Heart right ventricle (tissue), 16 donors: Measurements from ENCODE around the gene TCF7L2. TPM values are rescaled to one million over a fixed set of nuclear protein-coding genes. Genes with fewer than 3 reads are reported as not detected.

Source experiments
- ATAC-seq, 8 donors: fragments of 200-7000 bp; cut with Tn5 transposase; one replicate each; pipeline ENCODE4 v1.9.1; 2020; ENCODE audit warnings: mild to moderate bottlenecking in 8 of 8, moderate library complexity in 8 of 8, moderate number of reproducible peaks in 1 of 8
- DNase-seq, 2 donors: peaks; one replicate each; pipeline ENCODE4 v3.0.0-alpha.2; 2020
- H3K27ac ChIP-seq, 10 donors: fragments of 200-600 bp; sonication (generic) in 2 of 10; one replicate each; pipeline versions ENCODE4 v1.5.0 to v1.8.0; 2020 to 2022; ENCODE audit warnings: mild to moderate bottlenecking in 3 of 10
- H3K27me3 ChIP-seq, 7 donors: fragments of 200-600 bp; one replicate each; pipeline ENCODE4 v1.8.0; 2021 to 2022; ENCODE audit warnings: mild to moderate bottlenecking in 2 of 7
- H3K36me3 ChIP-seq, 9 donors: fragments of 200-600 bp; sonication (generic) in 1 of 9; one replicate each; pipeline versions ENCODE4 v1.5.0 to v1.8.0; 2020 to 2022; ENCODE audit warnings: mild to moderate bottlenecking in 2 of 9
- H3K4me1 ChIP-seq, 9 donors: fragments of 200-600 bp; sonication (generic) in 1 of 9; one replicate each; pipeline versions ENCODE4 v1.5.0 to v1.8.0; 2020 to 2022; ENCODE audit warnings: mild to moderate bottlenecking in 4 of 9
- H3K4me3 ChIP-seq, 10 donors: fragments of 200-600 bp; sonication (generic) in 2 of 10; one replicate each; pipeline versions ENCODE4 v1.5.0 to v1.8.0; 2020 to 2022; ENCODE audit warnings: mild to moderate bottlenecking in 7 of 10, moderate library complexity in 2 of 10
- H3K9me3 ChIP-seq, 11 donors: fragments of 200-600 bp in 10 of 11; sonication (generic) in 2 of 11; one replicate each; pipeline versions ENCODE4 v1.5.0 to v1.8.0; 2013 to 2022; ENCODE audit warnings: mild to moderate bottlenecking in 2 of 11, control low read depth in 1 of 11, moderate library complexity in 1 of 11
- CTCF ChIP-seq, 9 donors: fragments of 200-600 bp; sonication (generic) in 2 of 9; IDR thresholded peaks; one replicate each; pipeline versions ENCODE4 v1.5.0 to v1.8.0; 2021 to 2022; ENCODE audit warnings: antibody characterized with exemption in 9 of 9, mild to moderate bottlenecking in 5 of 9, moderate library complexity in 1 of 9
- WGBS, 2 donors: extraction: QIAGEN DNeasy Blood & Tissue Kit; methylation state at CpG; one replicate each; pipeline ENCODE4 v1.1.7; 2013; ENCODE audit warnings: inconsistent platforms in 1 of 2; 5-methylcytosine and 5-hydroxymethylcytosine counted together
- intact Hi-C, 10 donors: fragments of 100-400 bp; cut with DNase I; formaldehyde crosslinking; loops; one replicate each; pipeline versions ENCODE4 v1.11.1 to v1.14.2; 2022
- polyA plus RNA-seq, 2 donors: library from polyadenylated mRNA; stranded (reverse); fragments of 200-250 nt; gene quantifications; one replicate each; pipeline ENCODE4 v1.2.3, GENCODE V29; 2013
- total RNA-seq, 10 donors: library from RNA; stranded (reverse); fragmentation: NEBNext Ultra II Directional in 3 of 10; extraction: Animal tissue kit (Norgen Biotek cat#: 25700) in 3 of 10; gene quantifications; one replicate each; pipeline versions ENCODE4 v1.2.1 to v1.2.4, GENCODE V29; 2021 to 2023
- donor health status: Arrhythmogenic right ventricular cardiomyopathy.
- donor health status: ischemic (EF 13 %, LVEDD 7.1; RV severe dilation, severe dysfunction).
- donor health status: healthy with polysubstance abuse.
- donor health status: DM: no; HTN: yes; CAD: no.
- donor health status: DM: no; HTN: no; CAD: no.
- donor health status: ischemic (EF 25% LVEDD 6.9; RV normal size, moderate dysfunction).
- donor health status: ischemic (EF 25% LVEDD 5.7; RV mildly dilated, moderate dysfunction).
- donor health status: healthy.
- donor health status: DM: yes; HTN: yes; CAD: no.
- donor health status: Ischemic cardiomyopathy.
- donor health status: ischemic (EF 35%, LVEDD 5.7; RV mildly dilated, moderate dysfunction).
- donor health status: nonischemic (EF 11% LVEDD 7.7; RV severe dilation, severe dysfunction).
- donor health status: DM: yes; HTN: yes; CAD: no.
- donor health status: PGD.
- donor health status: ischemic (EF 29% LVEDD 5.4; RV normal size, mild dysfunction).
- donor health status: nonischemic (EF 23%, LVEDD 6.1; RV moderate dilation, normal function).

TCF7L2 gene
- total and polyA plus RNA-seq, 12 donors, result 3.6 to 15.8 (median 11.8) TPM

GRCh38 chr10:113019096-113019495 lies 69.0 kb downstream of the TCF7L2 start:
- WGBS, 2 donors, result 72% methylated on average over 8 of the region's 8 CpGs
- intact Hi-C loops, result loop anchor here in 1 of 10 donors (2.0 kb wide), 1 partner anchor 32 kb away; no protein-coding TSS in a partner anchor

GRCh38 chr10:113019692-113020474 lies 69.8 kb downstream of the TCF7L2 start:
- DNase-seq (no peak), ATAC-seq (no peak)
- H3K27me3 ChIP-seq, result no peaks in the 10 kb centered on the region
- H3K4me1 ChIP-seq, result peaks cover 6 to 80% (median 54%) of the 10 kb centered on the region in 9 donors
- no peak overlapping the region for H3K27ac ChIP-seq
- H3K9me3 ChIP-seq, result no peaks in the 10 kb centered on the region
- no peaks in the 10 kb centered on the region for H3K36me3 ChIP-seq
- intact Hi-C loops, result loop anchor here in 1 of 10 donors (2.0 kb wide), 1 partner anchor 31 kb away; no protein-coding TSS in a partner anchor
- no peak overlapping the region for H3K4me3 ChIP-seq
- WGBS, 2 donors, result 58 to 63% methylated on average over 12 of the region's 12 CpGs
- no peak for TF ChIP-seq CTCF (IDR thresholded peaks at IDR 0.05)

More at GRCh38 chr10:113019096-113019495, 69.0 kb downstream of the TCF7L2 start:
- TF ChIP-seq CTCF (IDR thresholded peaks at IDR 0.05), result no peak
- no peak for DNase-seq
- H3K4me1 ChIP-seq, result peaks cover 6 to 80% (median 54%) of the 10 kb centered on the region in 9 donors
- H3K9me3 ChIP-seq, result no peaks in the 10 kb centered on the region
- no peak overlapping the region for H3K4me3 ChIP-seq
- no peaks in the 10 kb centered on the region for H3K36me3 ChIP-seq
- no peak for ATAC-seq
- H3K27me3 ChIP-seq, result no peaks in the 10 kb centered on the region
- peak overlapping the region in 2 of 10 donors; percentile 8 to 21 for H3K27ac ChIP-seq

GRCh38 chr10:113020475-113020753 lies 70.4 kb downstream of the TCF7L2 start:
- WGBS, 2 donors, result 80 to 81% methylated on average over 2 of the region's 2 CpGs
- DNase-seq, result no peak
- no peak for ATAC-seq
- no peak overlapping the region for H3K4me3 ChIP-seq
- intact Hi-C loops, result no loop called here
- peaks cover 6 to 80% (median 54%) of the 10 kb centered on the region in 9 donors for H3K4me1 ChIP-seq
- TF ChIP-seq CTCF (IDR thresholded peaks at IDR 0.05), result no peak
- peak overlapping the region in 2 of 10 donors; percentile 30 to 39 for H3K27ac ChIP-seq
- H3K9me3 ChIP-seq, result no peaks in the 10 kb centered on the region
- no peaks in the 10 kb centered on the region for H3K36me3 ChIP-seq
- no peaks in the 10 kb centered on the region for H3K27me3 ChIP-seq

- intact Hi-C loops, result no loop called here
- WGBS, 2 donors, result 43 to 46% methylated on average over 7 of the region's 7 CpGs
- no peaks in the 10 kb centered on the region for H3K27me3 ChIP-seq
- peak overlapping the region in 4 of 10 donors; percentile 30 to 51 (median 44) for H3K27ac ChIP-seq
- no peak for TF ChIP-seq CTCF (IDR thresholded peaks at IDR 0.05)
- H3K4me3 ChIP-seq, result no peak overlapping the region
- ATAC-seq, result peak in 6 of 8 donors; percentile 14 to 62 (median 35)
- no peaks in the 10 kb centered on the region for H3K9me3 ChIP-seq
- H3K36me3 ChIP-seq, result no peaks in the 10 kb centered on the region
- peaks cover 6 to 79% (median 54%) of the 10 kb centered on the region in 9 donors for H3K4me1 ChIP-seq
- no peak for DNase-seq
Measured at GRCh38 chr10:113020838-113021237, 70.8 kb downstream of the TCF7L2 start.
